SK-N-SH (cell line): ENCODE measurements around the gene RPL28.

Experiments
- RAD21 ChIP-seq: IDR thresholded peaks from 2 replicates; pipeline ENCODE4 v1.6.1; 2012; ENCODE audit warnings: mild to moderate bottlenecking, low read length
- SIN3A ChIP-seq: IDR thresholded peaks from 2 replicates; pipeline ENCODE4 v1.6.1; 2012; ENCODE audit warnings: low read depth, mild to moderate bottlenecking, low read length, moderate library complexity, borderline replicate concordance
- TF ChIP-seq, protein P1 (sequence below): fragments of 200-600 bp; sonication (generic); IDR thresholded peaks from 2 replicates; pipeline ENCODE4 v1.6.1; 2017; ENCODE audit warnings: antibody characterized with exemption, mild to moderate bottlenecking, moderate library complexity

DNA sequence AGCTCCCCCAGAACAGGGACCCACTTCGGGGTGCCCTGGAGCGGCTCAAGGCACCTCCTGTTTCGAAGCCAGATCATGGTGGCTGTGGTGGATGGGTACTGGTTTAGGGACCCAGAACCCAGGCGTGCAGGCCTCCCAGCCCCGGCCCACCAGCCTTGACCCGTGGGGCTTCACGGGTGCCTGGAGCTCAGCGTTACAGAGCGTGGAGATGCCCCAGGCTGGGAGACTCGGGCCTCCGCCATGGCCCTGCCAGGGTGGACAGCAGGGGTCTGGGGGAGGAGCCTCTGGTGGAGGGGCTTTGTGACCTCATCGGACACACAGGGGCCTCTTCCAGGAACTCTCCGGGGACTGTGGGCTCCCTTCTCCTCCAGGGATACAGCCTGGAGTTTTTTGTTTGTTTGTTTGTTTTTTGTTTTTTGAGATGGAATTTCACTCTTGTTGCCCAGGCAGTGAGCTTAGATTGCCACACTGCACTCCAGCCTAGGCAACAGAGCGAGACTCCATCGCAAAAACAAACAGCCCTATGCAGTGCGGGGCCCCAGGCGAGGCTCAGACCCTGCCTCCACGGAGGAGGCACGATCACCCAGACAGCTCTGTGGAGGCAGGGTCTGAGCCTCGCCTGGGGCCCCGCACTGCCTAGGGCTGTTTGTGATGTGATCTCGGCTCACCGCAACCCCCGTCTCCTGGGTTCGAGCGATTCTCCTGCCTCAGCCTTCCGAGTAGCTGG, 22.6 kb upstream of the RPL28 start, which contains the start of gene GARIN5B:
- TF ChIP-seq, protein P1, sequence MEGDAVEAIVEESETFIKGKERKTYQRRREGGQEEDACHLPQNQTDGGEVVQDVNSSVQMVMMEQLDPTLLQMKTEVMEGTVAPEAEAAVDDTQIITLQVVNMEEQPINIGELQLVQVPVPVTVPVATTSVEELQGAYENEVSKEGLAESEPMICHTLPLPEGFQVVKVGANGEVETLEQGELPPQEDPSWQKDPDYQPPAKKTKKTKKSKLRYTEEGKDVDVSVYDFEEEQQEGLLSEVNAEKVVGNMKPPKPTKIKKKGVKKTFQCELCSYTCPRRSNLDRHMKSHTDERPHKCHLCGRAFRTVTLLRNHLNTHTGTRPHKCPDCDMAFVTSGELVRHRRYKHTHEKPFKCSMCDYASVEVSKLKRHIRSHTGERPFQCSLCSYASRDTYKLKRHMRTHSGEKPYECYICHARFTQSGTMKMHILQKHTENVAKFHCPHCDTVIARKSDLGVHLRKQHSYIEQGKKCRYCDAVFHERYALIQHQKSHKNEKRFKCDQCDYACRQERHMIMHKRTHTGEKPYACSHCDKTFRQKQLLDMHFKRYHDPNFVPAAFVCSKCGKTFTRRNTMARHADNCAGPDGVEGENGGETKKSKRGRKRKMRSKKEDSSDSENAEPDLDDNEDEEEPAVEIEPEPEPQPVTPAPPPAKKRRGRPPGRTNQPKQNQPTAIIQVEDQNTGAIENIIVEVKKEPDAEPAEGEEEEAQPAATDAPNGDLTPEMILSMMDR, result no peak
- TF ChIP-seq SIN3A (no peak), RAD21 (no peak)
